Measurements from ENCODE around the gene REXO5. TPM values are rescaled to one million over a fixed set of nuclear protein-coding genes. Genes with fewer than 3 reads are reported as not detected.
"Not testable (repeated sequence)": the region's sequence is repeated elsewhere in the genome, so short reads cannot be mapped to it uniquely, and the experiment has no call there.

Gene REXO5
- total RNA-seq, 1 donor from 2014 or later, result 10.2 TPM

DNA sequence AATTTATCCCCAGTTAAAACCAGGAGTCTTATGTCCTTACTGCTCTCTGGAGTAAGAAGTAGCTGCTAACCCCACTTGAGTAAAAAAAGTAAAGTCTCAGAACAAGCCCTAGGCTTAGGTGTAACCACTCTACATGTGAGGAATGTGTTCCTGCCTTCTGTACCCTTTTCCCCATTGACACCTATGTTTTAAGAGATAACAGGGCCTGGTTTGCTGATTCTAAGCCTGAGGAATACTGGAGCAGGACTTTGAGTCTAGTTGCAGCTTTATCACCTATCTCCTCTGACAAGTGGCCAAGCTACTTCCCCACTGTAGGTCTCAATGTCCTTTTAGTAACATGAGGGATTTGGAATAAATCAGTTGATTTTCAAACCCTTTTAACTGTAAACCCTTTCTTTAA, 40.2 kb downstream of the REXO5 start:
- intact Hi-C loops (cut with micrococcal nuclease), result no loop called here

DNA sequence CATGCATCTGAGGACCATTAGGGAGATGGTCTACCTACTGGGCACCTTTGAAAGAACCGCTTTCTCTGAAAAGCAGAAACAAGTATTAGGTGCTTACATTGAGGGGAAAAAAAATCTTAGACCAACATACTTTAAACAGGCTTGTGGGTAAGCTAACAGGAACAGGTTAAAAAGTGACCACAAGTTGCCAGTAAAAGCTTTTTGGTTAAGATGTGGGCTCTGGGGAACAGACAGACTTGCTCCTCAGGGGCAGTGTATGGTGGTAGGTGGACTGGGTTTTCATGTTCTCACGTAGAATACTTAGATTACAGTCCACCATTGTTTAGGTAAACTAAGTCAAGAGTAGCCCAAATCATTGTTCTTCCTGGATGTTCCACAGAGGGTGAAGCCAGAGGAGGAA, 41.2 kb downstream of the REXO5 start:
- intact Hi-C loops (cut with micrococcal nuclease), result no loop called here

DNA sequence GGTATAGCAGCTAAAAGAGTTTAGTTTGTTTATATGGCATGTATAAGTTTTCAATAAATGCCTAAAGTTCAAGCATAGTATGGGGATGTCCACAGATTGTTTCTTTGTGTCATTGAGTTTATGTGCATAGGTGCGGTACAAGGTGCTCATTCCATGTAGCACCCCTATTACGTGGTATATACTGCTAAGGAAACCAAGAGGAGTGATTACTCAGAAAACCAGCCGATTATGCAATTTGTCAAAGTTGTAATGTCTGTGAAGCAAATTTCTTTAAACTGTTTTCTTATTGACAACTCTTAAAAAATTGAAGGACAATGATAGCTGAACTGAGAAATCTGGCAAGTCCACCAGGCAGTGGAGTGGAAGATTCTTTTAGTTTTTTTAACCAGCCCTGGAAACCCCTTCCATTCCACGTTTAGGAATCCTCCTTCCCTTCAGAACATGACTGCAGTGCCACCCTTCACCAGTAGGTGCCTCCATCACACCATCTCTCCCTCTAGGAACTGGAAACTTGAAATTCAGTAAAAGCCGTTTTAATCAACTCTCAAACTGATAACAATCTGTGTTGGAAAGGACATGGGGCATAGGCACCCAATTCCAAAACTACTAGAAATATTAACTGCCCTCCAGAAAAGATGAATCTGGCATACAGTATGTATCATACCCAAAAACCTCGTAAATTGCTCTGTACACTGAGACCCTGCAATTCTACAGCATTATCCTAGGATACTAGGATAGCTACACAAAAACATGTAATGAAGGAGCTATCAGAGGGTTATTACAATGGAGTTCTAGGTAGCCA, 43.5 kb downstream of the REXO5 start:
- intact Hi-C loops (cut with micrococcal nuclease), result loop anchor here (1.0 to 10.0 kb wide), 9 partner anchors 25 to 305 kb away; partner anchors contain the start of genes DCUN1D3, DNAH3, ERI2 and LDAF1

DNA sequence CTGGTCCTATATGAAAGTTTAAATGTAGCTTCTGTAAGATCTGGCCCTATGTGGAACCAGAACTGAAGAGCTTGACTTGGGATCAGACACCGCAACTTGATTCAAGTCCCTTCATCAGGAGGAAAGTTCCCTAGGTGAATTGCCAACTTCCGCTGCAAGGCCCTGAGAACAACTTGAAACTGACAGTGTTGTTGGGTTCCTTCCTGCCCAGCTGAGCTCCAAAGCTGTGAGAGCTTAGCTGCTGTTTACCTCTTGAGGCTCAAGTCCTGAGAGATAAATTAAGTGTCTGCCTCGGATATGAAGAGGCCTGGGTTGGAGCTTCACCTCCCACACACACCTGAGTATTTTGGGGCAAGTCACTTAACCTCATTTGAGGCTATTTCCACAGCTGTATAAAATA, 44.7 kb downstream of the REXO5 start:
- intact Hi-C loops (cut with micrococcal nuclease), result loop anchor here (1.0 to 10.0 kb wide), 9 partner anchors 23 to 304 kb away; partner anchors contain the start of genes DCUN1D3, DNAH3, ERI2 and LDAF1

DNA sequence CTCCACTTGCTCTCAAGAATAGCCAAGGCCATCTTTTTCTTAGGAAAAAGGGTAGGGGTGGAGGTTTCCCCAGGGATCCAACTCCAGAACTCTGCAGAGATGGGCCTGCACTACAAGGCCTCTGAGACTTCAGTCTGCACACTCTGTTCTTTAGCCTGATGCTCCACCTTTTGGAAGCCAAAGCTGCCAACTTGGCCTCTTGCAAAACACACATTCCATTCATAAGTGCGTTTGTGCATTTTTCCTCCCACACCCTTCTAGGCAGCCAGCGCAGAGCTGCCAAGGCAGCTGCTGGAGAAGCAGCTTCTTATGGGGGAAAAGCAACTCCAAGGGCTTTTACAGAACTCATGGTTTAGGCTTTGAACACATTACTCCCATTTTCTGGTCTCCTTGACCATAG, 45.3 kb downstream of the REXO5 start:
- intact Hi-C loops (cut with micrococcal nuclease), result loop anchor here (2.0 to 10.0 kb wide), 3 partner anchors 45 to 303 kb away; partner anchors contain the start of genes DNAH3, ERI2, LDAF1 and REXO5

DNA sequence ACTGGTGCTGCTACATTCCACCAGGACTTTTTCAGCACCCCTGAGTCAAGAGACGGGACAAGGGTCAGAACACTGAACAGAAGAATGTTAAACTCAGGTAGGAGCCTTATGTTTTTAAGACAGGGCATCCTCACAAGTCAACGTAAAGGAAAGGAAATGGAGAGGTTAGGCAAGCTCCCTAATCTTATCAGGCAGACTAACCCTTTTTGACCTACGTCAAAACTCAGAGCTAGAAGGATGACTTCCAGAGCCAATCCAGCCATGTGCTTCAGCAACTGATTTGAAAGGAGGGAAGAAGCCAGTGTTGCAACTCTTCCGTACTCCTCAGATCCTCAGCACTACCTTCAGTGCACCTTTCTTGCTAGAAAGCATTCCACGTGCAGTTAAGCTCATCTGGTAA, 46.8 kb downstream of the REXO5 start:
- intact Hi-C loops (cut with micrococcal nuclease), result loop anchor here (10.0 kb wide), 1 partner anchor 302 kb away; the partner anchor contains the start of genes DNAH3 and LDAF1

DNA sequence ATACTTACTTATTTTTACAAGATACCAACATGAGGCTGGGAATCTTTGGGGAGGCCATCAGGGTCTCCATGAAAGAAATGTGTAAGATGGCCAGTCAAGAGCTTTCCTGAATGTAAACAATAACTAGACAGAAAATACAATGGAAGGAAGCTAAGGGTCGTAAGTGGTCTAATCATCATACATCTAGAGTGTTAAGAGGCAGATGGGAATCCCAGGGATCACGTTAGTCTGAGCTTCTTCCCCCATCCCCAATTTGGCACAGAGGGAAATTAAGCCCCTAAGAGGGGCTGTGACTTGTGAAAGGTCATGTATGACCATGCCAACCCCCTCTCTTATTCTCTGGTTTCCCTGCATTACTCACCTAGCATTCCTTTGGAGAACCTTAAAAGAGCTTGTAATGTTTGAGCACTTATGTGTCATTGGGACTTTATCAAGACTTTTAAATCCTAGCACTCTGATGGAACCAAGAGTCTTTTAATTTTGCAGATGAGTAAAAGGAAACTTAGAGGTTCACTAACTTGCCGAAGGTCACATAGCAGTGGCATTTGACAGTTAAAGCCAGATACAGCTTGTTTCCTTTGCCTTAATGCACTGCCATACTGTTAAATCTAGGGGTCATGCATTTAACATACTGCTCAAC, 47.8 kb downstream of the REXO5 start:
- intact Hi-C loops (cut with micrococcal nuclease), result loop anchor here (10.0 kb wide), 1 partner anchor 301 kb away; the partner anchor contains the start of genes DNAH3 and LDAF1

DNA sequence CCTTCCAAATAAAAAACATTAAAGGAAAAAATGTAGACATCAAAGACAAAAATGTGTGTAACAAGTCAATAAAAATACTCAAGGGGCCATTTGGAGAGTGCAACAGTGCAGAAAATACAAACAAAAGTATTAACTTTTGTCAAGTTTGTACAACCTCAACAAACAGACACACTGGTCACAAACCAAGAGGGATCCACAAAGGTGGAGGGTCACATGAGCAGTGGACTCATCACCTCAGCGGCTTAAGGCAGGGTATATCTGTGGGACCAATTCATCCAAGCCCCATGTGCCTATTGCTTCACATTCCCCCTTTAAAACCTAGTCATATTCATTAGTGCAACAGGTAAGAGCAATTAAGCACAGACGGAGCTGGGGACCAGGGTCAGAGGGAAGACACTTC, 48.6 kb downstream of the REXO5 start:
- intact Hi-C loops (cut with micrococcal nuclease), result loop anchor here (10.0 kb wide), 1 partner anchor 300 kb away; the partner anchor contains the start of genes DNAH3 and LDAF1

DNA sequence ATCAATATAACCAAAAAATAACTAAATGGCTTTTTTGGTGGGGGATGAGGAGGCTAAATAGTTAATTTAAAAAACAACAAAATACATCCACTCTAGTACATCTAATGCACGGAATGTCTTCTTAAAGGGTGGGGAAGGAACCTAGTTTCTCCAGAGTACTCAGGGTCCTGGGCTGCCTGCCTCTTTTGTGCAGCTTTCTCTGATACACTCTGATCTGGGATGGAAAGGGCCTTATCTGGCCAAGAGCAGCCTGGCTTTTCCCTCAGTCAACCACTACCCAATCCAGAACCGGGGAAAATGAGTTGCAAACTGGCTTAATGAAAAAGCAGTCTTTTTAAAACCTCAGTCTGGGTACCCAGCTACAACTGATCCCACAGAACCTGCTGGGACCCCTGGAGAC, 51.0 kb downstream of the REXO5 start:
- intact Hi-C loops (cut with micrococcal nuclease), result loop anchor here (10.0 kb wide), 1 partner anchor 298 kb away; the partner anchor contains the start of genes DNAH3 and LDAF1

DNA sequence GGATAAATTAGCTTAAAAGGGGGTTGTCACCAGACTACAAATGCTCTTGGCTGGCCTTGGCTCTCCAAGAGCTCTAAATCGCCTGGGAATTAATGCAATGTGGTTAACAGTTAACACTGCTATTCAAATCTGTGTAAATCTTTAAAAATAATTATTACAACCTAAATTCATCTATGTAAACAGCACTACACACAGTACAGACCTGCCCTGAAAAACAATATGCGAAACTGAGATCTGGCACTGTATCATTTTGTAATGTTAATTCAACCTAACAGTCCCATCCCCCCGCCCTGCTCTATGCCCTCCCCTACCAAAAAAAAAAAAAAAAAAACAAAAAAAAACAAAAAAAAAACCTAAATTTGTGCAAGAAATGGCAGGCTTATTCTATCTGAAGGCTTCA, 52.9 kb downstream of the REXO5 start:
- intact Hi-C loops (cut with micrococcal nuclease), result loop anchor here (10.0 kb wide), 1 partner anchor 296 kb away; the partner anchor contains the start of genes DNAH3 and LDAF1

DNA sequence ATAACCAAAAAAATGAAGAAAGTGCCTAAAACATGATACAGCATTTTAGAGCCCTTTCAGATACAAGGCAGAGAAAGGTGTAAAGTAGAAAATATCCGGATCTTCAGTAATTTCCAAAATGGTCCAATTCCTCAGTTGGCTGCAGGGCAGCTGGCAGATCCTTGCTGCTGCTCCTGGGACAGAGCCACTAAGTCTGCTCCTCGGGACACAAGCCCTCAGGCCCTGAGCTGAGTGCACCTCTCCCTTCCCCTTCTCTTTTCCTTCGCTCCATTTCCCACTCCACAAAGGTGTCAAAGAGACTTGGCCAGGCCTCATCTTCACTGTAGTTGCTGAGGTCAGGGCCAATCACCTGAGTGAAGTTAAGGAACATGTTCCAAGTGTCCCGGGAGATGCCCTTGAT, 53.4 kb downstream of the REXO5 start:
- intact Hi-C loops (cut with micrococcal nuclease), result loop anchor here (10.0 kb wide), 1 partner anchor 295 kb away; the partner anchor contains the start of genes DNAH3 and LDAF1

DNA sequence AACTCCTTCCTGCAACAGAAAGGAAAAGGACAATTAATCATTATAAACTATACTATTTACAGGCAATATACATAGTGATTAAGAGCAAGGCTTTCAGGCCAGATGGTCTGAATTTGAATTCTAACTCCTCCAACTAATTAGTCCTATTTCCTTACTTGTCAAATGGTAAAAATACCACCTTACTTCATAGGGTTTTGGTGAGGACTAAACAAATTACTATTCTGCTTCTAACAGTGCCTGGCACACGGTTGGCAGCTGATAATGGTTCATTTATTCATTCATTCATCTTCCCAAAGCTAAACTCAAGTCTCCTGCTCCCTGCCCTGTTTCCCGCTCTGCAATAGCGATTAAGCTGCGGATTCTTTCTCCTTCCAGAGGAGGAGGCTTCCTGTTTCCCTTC, 54.0 kb downstream of the REXO5 start:
- intact Hi-C loops (cut with micrococcal nuclease), result no loop called here

DNA sequence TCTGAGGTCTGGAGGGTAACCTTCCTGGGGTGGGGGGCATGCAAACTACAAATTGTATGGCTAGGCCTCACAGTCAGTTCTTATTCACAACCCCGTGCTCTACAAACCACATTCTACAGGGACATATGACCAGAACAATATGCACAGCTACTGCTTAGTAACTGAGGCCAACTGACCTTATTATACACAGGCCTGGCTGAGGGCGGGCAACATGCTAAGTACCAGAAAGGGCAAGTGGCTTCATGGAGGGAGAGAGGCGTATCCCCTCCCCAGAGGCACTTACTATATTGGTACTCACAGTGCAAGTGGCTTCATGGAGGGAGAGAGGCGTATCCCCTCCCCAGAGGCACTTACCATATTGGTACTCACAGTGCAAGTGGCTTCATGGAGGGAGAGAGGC, 54.7 kb downstream of the REXO5 start:
- intact Hi-C loops (cut with micrococcal nuclease), result not testable (repeated sequence)

DNA sequence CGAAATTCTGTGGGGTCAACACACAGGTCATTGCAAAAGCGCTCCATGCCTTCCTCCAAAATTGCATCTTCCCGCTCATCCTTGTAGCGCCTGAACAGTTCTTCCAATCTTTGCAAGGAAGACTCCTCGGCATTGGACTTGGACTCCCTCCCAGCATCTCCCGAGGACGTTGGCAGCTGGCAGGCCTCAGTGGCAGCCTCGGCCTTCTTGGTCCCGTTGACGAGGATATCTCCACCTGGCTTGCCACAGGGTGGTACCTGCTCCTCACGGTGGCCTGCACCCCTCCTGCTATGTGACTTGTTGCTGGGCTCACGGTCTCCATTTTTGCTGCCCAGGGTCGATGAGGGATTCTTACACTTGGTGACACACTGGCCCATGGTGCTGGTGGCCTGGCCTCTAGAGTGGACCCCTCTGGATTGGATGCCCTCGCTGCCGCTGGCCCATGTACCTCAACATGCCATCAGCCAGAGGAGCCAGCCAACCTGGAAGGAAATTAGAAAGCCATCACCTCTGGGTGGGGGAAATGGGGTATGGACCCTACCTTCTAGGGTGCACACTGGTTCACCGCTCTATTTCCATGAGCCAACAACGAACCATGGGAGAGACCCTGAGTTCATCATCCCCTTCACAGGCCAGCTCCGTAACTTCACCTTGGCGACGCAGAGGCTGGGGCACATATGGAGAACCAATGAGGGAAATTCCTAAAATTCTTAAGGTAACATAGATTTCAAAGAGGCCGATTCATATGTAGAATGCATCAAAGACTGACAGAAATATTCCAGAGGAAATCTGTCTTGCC, 56.0 kb downstream of the REXO5 start:
- intact Hi-C loops (cut with micrococcal nuclease), result no loop called here

DNA sequence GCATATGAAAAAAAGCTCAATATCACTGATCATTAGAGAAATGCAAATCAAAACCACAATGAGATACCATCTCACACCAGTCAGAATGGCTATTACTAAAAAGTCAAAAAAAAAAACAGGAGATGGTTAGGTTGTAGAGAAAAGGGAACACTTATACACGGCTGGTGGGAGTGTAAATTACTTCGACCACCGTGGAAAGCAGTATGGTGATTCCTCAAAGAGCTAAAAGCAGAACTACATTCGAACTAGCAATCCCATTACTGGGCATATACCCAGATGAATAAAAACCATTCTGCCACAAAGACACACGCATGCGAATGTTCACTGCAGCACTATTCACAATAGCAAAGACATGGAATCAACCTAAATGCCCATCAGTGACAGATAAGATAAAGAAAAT, 58.0 kb downstream of the REXO5 start:
- intact Hi-C loops (cut with micrococcal nuclease), result not testable (repeated sequence)

DNA sequence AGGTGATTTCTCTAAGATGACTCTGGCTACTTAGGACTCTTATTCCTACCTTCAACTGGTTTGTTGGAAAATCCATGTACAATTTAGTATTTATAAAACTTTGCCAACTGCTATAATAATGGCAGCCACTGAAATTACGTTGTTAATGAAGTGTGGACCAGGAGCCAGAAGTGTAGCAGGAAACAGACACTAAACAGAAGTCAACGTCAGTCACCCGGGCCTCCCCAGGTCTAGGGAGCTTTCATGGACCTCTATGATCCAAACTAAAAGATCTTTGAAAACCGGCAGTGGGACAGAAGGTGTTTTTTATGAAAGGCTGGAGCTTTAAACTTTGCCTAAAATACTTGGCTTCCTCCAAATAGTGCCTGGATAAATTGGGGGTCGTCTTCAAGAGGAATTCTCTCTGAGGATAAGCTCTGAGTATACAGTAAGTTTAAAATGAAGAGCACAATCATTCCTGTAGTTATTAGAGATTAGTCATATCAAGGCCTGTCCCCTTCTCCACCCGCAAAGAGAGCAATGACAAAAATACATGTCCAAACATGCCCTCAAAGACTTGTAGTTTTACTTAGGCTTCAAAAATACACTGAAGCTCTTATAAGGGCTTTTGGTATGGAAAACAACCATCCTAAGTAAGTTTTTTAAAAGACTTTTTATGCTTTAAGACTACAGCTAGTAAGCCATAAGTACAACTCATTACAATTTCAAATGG, 59.2 kb downstream of the REXO5 start:
- intact Hi-C loops (cut with micrococcal nuclease), result no loop called here

DNA sequence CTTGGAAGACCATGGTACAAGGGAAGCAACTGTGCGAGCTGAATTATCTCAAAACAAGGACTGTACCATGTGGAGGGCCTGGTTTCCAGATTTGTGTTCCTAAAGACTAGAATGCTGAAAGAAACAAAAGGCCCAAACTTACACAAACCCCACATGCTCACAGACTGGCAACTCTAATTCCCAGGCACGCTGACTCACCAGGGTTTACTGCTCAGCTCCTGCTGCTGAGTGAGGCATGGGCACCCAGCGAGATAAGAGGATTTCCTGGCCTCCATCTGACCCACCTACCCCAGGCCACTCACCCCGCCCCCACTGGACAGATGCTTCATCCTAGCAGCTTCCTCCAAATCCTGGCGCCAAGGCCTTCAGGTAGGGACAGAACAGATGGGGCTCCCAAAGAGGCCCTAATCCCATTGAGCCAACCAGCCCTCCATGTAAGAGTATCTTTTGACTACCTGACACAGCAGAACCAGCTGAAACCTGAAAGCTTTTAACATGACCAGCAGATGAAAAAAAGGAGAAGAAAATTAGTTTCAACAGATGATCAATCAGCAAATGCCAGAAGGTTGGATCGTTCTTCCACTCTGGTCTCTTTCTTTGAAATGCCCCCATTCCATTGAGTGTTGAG, 59.9 kb downstream of the REXO5 start:
- intact Hi-C loops (cut with micrococcal nuclease), result no loop called here

DNA sequence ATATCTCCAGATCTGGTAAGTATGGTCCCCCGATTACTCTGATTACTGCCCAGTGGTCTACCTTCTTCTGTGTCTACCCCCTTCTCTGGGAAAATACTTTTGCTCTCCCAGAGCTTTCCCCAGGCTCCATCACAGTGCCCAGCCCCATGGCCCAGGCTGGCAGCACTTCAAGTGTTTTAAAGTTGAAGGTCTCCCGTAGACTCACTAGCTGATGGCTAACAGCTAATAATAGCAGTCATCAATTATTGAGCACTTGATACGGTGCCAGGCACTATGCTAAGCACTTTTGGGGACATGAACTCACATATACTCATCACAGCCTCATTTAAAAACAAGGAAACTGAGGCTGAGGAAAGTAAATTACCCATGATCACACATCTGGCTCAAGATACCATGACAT, 60.5 kb downstream of the REXO5 start:
- intact Hi-C loops (cut with micrococcal nuclease), result no loop called here

DNA sequence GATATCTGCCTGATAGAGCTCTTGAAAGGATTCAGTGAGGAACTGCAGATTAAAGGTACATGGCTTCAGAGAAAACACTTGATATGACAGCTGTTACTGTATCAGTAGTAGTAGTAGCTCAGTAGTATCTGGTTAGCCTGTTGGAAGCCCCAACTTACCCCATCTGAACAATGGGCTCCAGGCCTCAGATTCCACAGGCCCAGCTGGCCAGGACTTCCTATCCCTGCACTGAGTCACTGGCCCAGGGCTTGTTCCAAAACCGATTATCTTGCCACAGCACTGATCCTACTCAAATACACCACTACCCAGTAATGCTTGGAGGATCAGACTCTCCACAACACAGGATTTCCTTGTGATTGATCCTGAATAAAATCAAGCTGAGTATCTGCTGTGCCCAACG, 61.3 kb downstream of the REXO5 start:
- intact Hi-C loops (cut with micrococcal nuclease), result no loop called here

DNA sequence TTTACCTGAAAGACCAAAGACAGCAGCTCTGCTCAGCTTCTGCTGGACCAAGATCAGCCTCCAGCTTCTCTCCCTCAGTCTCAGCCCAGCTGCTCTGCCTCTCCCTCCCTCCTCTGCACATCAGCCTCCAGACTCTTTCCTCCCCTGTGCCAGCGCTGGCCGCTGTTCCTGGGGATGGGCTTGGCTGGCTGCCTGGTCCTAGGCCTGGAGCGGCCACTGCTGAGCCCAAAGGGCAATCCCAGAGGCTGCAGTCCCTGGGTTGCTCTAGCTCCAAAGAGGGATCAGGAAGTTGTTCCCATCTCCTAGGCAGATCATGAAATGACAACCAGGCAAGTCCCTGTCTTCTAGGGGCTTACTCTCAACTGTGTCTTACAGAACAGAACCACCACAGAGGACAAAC, 62.6 kb downstream of the REXO5 start:
- intact Hi-C loops (cut with micrococcal nuclease), result no loop called here

Data from T-helper 1 cell treated with Interleukin-12 subunit alpha and Interleukin-12 subunit beta and Interleukin-4 antibody, amounts not matched to agents 30 ng/mL and 1 ng/mL, for 36 hours (primary cell).